ENCODE measurements around the gene MARCO. TPM values are rescaled to one million over a fixed set of nuclear protein-coding genes. Genes with fewer than 3 reads are reported as not detected.

Gene MARCO
- total and polyA plus RNA-seq, 2 of the 8 experiments (the other 6 are each of a cell fraction or from before 2014, with no cell fraction given) = not detected

DNA sequence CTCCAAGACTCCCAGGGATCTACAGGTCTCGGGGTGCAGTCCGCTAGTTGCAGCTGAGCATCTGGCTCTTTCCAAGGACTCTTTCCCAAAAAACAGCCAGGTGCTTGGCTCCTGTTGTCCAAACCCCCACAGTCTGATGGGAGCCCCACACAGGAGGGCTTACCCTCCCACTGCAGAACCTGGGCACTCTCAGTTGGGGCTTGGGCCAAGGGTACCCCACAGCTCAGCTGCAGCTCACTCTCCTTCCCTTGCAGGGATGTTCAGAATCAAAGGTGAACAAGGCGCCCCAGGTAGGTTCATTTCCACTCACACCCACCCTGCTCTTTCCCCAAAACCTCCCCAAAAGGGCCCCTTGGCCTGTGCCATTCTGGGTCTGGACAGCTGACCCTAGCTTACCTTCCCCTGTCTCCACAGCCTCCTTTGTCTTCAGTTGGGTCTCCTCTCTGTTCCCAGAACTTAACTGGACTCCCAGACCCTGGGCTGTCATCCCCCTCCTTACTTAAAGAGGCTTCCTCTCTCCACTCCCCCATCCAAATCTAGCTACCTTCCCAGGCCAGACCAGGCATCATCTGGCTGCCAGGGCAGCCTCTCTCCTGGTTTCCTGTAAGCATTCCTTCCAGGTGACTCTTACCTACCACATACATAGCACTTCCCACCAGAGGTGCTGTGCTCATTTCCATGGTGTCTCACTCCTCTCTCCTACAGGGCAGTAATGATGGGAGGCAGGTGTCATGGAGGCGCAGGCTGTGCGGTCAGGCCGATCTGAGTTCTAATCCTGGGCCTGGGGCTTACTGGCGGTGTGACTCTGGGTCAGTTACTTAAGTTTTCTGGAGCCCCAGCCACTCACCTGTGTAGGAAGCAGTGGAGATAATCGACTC, 29.5 kb downstream of the MARCO start:
- H2AFZ ChIP-seq (ENCODE audit: low read length) = no peak overlapping the region

More for the DNA sequence above, 29.5 kb downstream of the MARCO start:
- H4K91ac ChIP-seq (replicated peaks; ENCODE audit: insufficient read length, low read length) = no peak overlapping the region
- H2BK5ac ChIP-seq (ENCODE audit: low read depth, low read length) = no peak overlapping the region
- no peak overlapping the region for H3K4me3 ChIP-seq (ENCODE audit: extremely low read depth in 1 of 4, insufficient read depth in 2 of 4, low read depth in 3 of 4, low read length in 4 of 4)
- no peak overlapping the region for H3K4ac ChIP-seq (replicated peaks; ENCODE audit: insufficient read length, low read depth, low read length)
- H3K27me3 ChIP-seq (replicated peaks in 1 of 4; ENCODE audit: control insufficient read depth in 3 of 4, extremely low read depth in 1 of 4, insufficient read depth in 3 of 4, low read length in 3 of 4) = peaks cover 0 to 11% (median 2%) of the 10 kb centered on the region in 4 experiments; a peak in 2 of 7 replicates
- H2BK20ac ChIP-seq (ENCODE audit: low read length) = no peak overlapping the region
- H3K14ac ChIP-seq (ENCODE audit: insufficient read length) = no peak overlapping the region
- no peak overlapping the region for H3K56ac ChIP-seq (replicated peaks; ENCODE audit: insufficient read length, low read depth, low read length)
- H3K79me1 ChIP-seq (ENCODE audit: low read depth, low read length) = no peaks in the 10 kb centered on the region
- no peak for TF ChIP-seq SIRT6 (IDR thresholded peaks at IDR 0.05; ENCODE audit: low read length)
- TF ChIP-seq CEBPB (IDR thresholded peaks at IDR 0.05; ENCODE audit: low read depth, low read length) = no peak
- TF ChIP-seq SIN3A (conservative IDR thresholded peaks at IDR 0.05 in 1 of 2, IDR thresholded peaks at IDR 0.05 in 1 of 2; ENCODE audit: low read depth in 1 of 2, low read length in 2 of 2) = no peak
- TF ChIP-seq RXRA (IDR thresholded peaks at IDR 0.05; ENCODE audit: insufficient read depth, low read depth, low read length) = no peak
- TF ChIP-seq EP300 (IDR thresholded peaks at IDR 0.05; ENCODE audit: borderline replicate concordance in 1 of 2, low read depth in 2 of 2, low read length in 2 of 2) = no peak
- DNase-seq (ENCODE audit: low read depth in 1 of 2, low spot score in 2 of 2) (peak; percentile 3 to 39), FAIRE-seq (no peak)
- no peak overlapping the region for H4K5ac ChIP-seq (ENCODE audit: insufficient read length, low read depth, low read length)
- no peak overlapping the region for H2AK5ac ChIP-seq (ENCODE audit: low read depth, low read length)
- peaks cover 0 to 2% of the 10 kb centered on the region in 2 experiments for H4K20me1 ChIP-seq (replicated peaks in 1 of 2; ENCODE audit: control insufficient read depth in 1 of 2, insufficient read depth in 2 of 2, low read length in 2 of 2)
- H3K4me2 ChIP-seq (ENCODE audit: insufficient read depth in 1 of 2, low read depth in 2 of 2, low read length in 2 of 2) = no peak overlapping the region
- 91% methylated on average over 8 of the region's 8 CpGs; no CpG with 5 or more reads in 1 of the 2 experiments for WGBS, 2 experiments (ENCODE audit: extremely low coverage in 1 of 2, insufficient coverage in 1 of 2, insufficient read length in 1 of 2, insufficient replicate concordance in 2 of 2, low coverage in 1 of 2, low lambda C conversion rate in 2 of 2, missing lambda C conversion rate in 1 of 2)
- POLR2A ChIA-PET (ENCODE audit: partially characterized antibody) = no interaction called here
- H3K9me3 ChIP-seq (ENCODE audit: insufficient read depth in 2 of 2, low read depth in 1 of 2, low read length in 1 of 2) = no peaks in the 10 kb centered on the region
- H3K36me3 ChIP-seq (ENCODE audit: control insufficient read depth in 2 of 4, insufficient read depth in 4 of 4, low read length in 3 of 4) = no peaks in the 10 kb centered on the region
- H4K8ac ChIP-seq (ENCODE audit: extremely low read depth, insufficient read depth, low read length) = no peak overlapping the region
- no peak overlapping the region for H3K18ac ChIP-seq (ENCODE audit: extremely low read depth, low read length)
- CTCF ChIA-PET (ENCODE audit: partially characterized antibody) = interaction anchor here (1.1 to 1.3 kb wide), 2 partner anchors 13 to 215 kb away, joined by 3 to 4 read pairs; no protein-coding TSS in a partner anchor
- no peaks in the 10 kb centered on the region for H3K79me2 ChIP-seq (ENCODE audit: control insufficient read depth in 1 of 2, insufficient read depth in 2 of 2, low read length in 2 of 2)
- no peak overlapping the region for H2BK120ac ChIP-seq (replicated peaks; ENCODE audit: low read depth, low read length)
- no peaks in the 10 kb centered on the region for H3K23me2 ChIP-seq (ENCODE audit: low read depth, low read length)
- no peak overlapping the region for H2BK12ac ChIP-seq (ENCODE audit: low read depth, low read length)
- H3K23ac ChIP-seq (ENCODE audit: insufficient read length) = no peak overlapping the region
- H2BK15ac ChIP-seq (ENCODE audit: low read length) = no peak overlapping the region
- peaks cover 0 to 3% (median under 1%) of the 10 kb centered on the region in 4 experiments; a peak in 4 of 7 replicates for H3K4me1 ChIP-seq (replicated peaks in 1 of 4; ENCODE audit: control insufficient read depth in 3 of 4, insufficient read depth in 4 of 4, low read length in 3 of 4)
- H3K27ac ChIP-seq (ENCODE audit: low read depth, low read length) = no peak overlapping the region
- no peak overlapping the region for H3K9ac ChIP-seq (replicated peaks in 1 of 4; ENCODE audit: extremely low read depth in 1 of 4, low read depth in 3 of 4, low read length in 3 of 4)

Measured in H1 (cell line).